Mucosa of rectum (tissue), 2 donors: ENCODE data around the gene MAP2K2.
"Not testable (repeated sequence)": the region's sequence is repeated elsewhere in the genome, so short reads cannot be mapped to it uniquely, and the experiment has no call there.

ENCODE experiments used
- H3K27ac ChIP-seq, 2 donors: one replicate each; pipeline ENCODE4 v1.7.0; 2013; ENCODE audit warnings: inconsistent platforms in 2 of 2, low read depth in 2 of 2, low read length in 2 of 2
- H3K27me3 ChIP-seq, 2 donors: one replicate each; pipeline ENCODE4 v1.7.0; 2013; ENCODE audit warnings: low read length in 2 of 2; ENCODE audit not compliant: control insufficient read depth in 2 of 2, insufficient read depth in 2 of 2
- H3K36me3 ChIP-seq, 2 donors: one replicate each; pipeline ENCODE4 v1.7.0; 2013; ENCODE audit warnings: low read length in 2 of 2; ENCODE audit not compliant: control insufficient read depth in 2 of 2, insufficient read depth in 2 of 2
- H3K4me1 ChIP-seq, 2 donors: one replicate each; pipeline ENCODE4 v1.7.0; 2013; ENCODE audit warnings: low read length in 2 of 2, mild to moderate bottlenecking in 1 of 2; ENCODE audit not compliant: control insufficient read depth in 2 of 2, insufficient read depth in 2 of 2
- H3K4me3 ChIP-seq, 2 donors: one replicate each; pipeline ENCODE4 v1.7.0; 2013; ENCODE audit warnings: low read length in 2 of 2
- H3K9ac ChIP-seq, 2 donors: one replicate each; pipeline ENCODE4 v1.7.0; 2013; ENCODE audit warnings: low read length in 2 of 2, low read depth in 1 of 2, mild to moderate bottlenecking in 1 of 2
- H3K9me3 ChIP-seq, 2 donors: one replicate each; pipeline ENCODE4 v1.7.0; 2013; ENCODE audit warnings: low read length in 2 of 2; ENCODE audit not compliant: control insufficient read depth in 2 of 2
- donor health status: healthy.
- donor health status: Normal muscosa, but diverticular disease.

MAP2K2 gene

DNA sequence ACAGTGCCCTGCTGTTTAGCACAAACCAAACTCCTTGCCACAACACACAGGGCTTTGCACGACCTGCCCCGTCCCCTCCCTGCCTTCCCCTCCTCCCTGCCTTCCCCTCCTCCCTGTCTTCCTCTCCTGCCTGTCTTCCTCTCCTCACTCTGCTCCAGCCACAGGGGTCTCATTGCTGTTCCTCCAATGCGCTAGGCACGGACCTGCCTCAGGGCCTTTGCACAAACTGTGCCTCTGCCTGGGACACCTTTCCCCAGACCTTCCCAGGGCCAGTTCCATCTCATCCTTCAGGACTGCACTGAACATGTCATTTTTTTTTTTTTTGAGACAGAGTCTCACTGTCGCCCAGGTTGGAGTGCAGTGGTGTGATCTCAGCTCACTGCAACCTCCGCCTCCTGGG lies 27.7 kb upstream of the MAP2K2 start:
- Histone ChIP-seq H3K27ac (no peak overlapping the region), H3K9ac (no peak overlapping the region), H3K4me1 (peaks cover 7 to 23% of the 10 kb centered on the region in 2 donors), H3K36me3 (no peaks in the 10 kb centered on the region), H3K27me3 (peaks cover 0 to 2% of the 10 kb centered on the region in 2 donors), H3K9me3 (no peaks in the 10 kb centered on the region), H3K4me3 (no peak overlapping the region)

DNA sequence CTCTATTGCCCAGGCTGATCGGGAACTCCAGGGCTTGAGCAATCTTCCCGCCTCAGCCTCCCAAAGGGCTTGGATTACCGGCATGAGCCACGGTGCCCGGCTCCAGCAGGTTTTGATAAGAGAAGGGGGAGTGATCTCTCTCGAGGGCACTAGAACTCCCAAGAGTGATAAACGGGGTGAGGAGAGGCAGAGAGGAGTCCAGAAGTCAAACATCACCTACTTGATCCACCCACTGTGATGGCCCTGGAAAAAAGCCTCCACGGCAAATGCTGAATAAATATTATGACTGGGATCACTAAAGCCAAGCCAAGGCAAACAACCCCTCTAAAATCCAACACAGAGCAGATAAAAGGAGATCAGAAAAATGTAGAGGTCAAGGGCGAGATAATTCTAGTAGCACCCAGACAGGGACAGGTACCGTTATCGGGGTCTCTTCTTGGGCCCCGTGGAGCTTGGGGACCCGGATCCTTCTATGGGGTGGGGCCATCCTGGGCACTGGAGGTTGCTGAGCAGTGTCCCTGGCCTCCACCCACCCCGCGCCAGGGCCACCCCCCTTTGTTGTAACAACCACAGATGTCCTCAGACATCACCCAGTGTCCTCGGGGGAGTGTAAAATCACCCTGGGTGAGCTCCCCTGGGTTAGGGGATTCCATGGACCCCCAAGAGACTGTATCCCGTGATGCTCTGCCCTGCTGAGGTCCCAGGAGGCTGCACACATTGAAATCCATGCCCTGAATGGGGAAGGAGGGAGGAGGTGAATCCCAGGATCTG lies 25.8 kb upstream of the MAP2K2 start:
- H3K36me3 ChIP-seq, result no peaks in the 10 kb centered on the region
- peaks cover 0 to 2% of the 10 kb centered on the region in 2 donors for H3K27me3 ChIP-seq
- peaks cover 12 to 37% of the 10 kb centered on the region in 2 donors for H3K4me1 ChIP-seq
- no peaks in the 10 kb centered on the region for H3K9me3 ChIP-seq
- peak overlapping the region; percentile 71 to 86 for H3K27ac ChIP-seq
- peak overlapping the region in 1 of 2 donors; percentile 57 for H3K9ac ChIP-seq
- H3K4me3 ChIP-seq, result no peak overlapping the region

DNA sequence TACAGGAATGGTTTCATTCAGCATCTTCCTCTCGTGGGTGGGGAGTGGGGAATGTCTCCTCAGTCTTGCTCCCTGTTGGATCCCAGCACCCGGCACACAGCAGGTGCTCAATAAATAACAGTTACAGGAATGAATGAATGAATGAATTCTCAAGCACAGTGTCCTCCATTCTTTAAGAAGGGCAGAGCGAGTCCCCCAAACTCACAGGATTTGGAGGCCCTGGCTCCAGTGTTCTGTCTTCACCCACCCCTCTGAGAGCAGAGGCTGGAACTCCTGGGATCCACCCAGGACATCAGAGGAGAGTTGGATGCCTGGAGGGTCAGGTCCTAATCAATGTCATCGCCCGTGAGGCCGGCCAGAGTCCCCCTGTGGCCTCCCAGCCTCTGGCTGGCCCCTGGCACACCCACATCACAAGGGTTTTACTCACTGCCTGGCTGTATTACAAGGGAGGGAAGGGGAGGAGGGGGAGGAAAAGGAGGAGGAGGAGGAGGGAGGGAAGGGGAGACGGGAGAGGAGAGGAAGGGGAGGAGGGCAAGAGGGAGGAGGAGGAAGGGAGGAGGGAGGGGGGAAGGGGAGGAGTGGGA lies 20.8 kb upstream of the MAP2K2 start:
- peak overlapping the region; percentile 26 to 39 for H3K4me3 ChIP-seq
- H3K9me3 ChIP-seq, result no peaks in the 10 kb centered on the region
- H3K27ac ChIP-seq, result peak overlapping the region; percentile 94 to 98
- peaks cover 16 to 47% of the 10 kb centered on the region in 2 donors for H3K4me1 ChIP-seq
- H3K27me3 ChIP-seq, result peaks cover 0 to 1% of the 10 kb centered on the region in 2 donors
- peak overlapping the region; percentile 56 to 75 for H3K9ac ChIP-seq
- H3K36me3 ChIP-seq, result no peaks in the 10 kb centered on the region

DNA sequence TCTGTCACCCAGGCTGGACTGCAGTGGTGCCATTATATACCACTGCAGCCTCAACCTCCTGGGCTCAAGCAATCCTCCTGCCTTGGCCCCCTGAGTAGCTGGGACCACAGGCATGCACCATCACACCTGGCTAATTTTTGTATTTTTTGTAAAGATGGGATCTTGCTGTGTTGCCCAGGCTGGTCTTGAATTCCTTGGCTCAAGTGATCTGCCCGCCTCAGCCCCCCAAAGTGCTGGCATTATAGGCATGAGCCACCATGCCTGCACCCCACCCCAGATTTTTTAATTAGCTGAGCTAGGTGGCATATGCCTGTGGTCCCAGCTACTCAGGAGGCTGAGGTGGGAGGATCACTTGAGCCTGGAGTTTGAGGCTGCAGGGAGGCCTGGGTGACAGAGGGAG lies 19.0 kb upstream of the MAP2K2 start:
- H3K9me3 ChIP-seq, H3K27me3 ChIP-seq, H3K4me3 ChIP-seq, H3K36me3 ChIP-seq: not testable (repeated sequence)
- Histone ChIP-seq H3K4me1 (peaks cover 16 to 40% of the 10 kb centered on the region in 2 donors), H3K27ac (peak overlapping the region; percentile 94 to 98), H3K9ac (peak overlapping the region in 1 of 2 donors; percentile 1)

DNA sequence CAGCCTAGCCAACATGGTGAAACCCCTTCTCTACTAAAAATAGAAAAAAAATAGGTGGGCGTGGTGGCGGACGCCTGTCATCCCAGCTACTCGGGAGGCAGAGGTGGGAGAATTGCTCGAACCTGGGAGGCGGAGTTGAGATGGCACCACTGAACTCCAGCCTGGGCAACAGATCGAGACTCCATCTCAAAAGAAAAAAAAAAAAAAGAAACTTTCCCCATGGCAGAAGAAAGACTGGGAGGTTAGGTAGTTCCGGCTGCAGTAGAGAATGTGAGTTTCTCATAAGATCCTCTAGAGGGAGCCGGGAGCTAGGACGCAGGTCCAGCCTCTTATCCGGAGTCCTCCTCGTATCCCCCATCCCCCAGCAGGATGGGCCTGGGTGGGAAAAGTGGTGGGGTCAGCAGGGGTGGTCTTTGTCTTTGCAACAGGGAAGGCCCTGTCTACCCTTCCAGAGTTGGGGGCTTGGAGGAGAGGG lies 16.4 kb upstream of the MAP2K2 start:
- peaks cover 14 to 36% of the 10 kb centered on the region in 2 donors for H3K4me1 ChIP-seq
- H3K27ac ChIP-seq, result peak overlapping the region; percentile 60 to 63
- no peaks in the 10 kb centered on the region for H3K9me3 ChIP-seq
- peak overlapping the region in 1 of 2 donors; percentile 1 for H3K9ac ChIP-seq
- H3K4me3 ChIP-seq, result peak overlapping the region in 1 of 2 donors; percentile 23
- H3K27me3 ChIP-seq, result no peaks in the 10 kb centered on the region
- no peaks in the 10 kb centered on the region for H3K36me3 ChIP-seq

DNA sequence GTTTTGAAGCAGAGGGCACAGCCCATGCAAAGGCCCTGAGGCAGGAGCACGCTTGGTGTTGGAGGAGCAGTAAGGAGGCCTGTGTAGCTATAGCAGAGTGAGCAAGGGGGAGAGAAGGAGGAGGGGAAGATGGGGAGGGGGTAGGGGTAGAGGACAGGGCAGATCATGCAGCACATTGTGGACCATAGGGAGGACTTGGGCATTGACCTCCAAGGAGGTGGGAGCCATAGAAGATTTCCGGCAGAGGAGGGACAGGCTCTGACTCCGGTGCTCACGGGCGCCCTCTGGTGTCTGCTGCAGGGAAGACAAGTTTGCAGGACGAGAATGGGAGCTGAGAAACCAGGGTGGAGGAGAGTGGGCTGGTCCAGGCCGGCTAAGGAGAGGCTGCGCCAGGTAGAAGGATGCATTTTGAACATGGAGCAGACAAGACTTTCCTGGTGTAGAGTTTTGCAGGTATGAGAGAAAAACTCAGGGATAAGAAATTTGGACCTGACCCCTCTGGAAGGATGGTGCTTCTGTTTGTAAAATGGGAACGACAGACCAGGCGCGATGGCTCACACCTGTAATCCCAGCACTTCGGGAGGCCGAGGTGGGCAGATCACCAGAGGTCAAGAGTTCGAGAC lies 15.8 kb upstream of the MAP2K2 start:
- no peaks in the 10 kb centered on the region for H3K36me3 ChIP-seq
- peak overlapping the region in 1 of 2 donors; percentile 1 for H3K9ac ChIP-seq
- H3K27ac ChIP-seq, result peak overlapping the region; percentile 60 to 63
- H3K9me3 ChIP-seq, result no peaks in the 10 kb centered on the region
- no peaks in the 10 kb centered on the region for H3K27me3 ChIP-seq
- H3K4me1 ChIP-seq, result peaks cover 14 to 35% of the 10 kb centered on the region in 2 donors
- no peak overlapping the region for H3K4me3 ChIP-seq

DNA sequence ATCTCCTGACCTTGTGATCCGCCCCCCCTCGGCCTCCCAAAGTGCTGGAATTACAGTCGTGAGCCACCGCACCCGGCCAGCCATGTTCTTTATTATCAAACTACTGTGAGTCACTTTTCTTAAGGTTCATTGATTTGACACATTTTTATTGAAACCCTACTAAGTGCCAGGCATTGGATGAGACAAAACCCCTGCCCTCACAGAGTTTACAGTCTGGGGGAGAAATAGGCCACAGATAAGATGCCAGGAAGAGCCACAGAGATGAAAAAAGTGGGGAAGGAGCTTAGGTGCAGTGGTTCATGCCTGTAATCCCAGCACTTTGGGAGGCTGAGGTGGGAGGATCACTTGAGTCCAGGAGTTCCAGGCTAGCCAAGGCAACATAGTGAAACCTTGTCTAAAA lies 14.5 kb upstream of the MAP2K2 start:
- H3K9ac ChIP-seq, result no peak overlapping the region
- no peaks in the 10 kb centered on the region for H3K36me3 ChIP-seq
- H3K27me3 ChIP-seq, result no peaks in the 10 kb centered on the region
- H3K4me3 ChIP-seq, result no peak overlapping the region
- peaks cover 12 to 28% of the 10 kb centered on the region in 2 donors for H3K4me1 ChIP-seq
- H3K27ac ChIP-seq, result no peak overlapping the region
- H3K9me3 ChIP-seq, result no peaks in the 10 kb centered on the region

DNA sequence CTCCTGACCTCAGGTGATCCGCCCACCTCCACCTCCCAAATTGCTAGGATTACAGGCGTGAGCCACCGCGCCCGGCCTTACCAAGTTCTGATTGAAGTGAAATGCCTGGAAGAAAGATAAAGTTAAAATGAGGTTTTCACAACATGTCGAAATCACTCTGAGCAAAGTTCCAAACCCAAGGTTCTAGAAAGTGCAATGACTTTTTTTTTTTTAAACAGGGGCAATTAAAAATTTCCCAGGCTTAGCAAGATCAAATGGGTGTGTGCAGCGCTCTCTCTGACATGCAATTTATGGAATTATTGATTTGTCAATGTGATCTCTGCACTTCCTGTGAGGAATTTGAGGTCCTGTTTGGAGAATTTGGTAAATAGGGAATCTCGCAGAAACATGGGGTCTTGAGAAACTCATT lies 12.8 kb upstream of the MAP2K2 start:
- Histone ChIP-seq H3K4me3 (no peak overlapping the region), H3K27ac (peak overlapping the region; percentile 48 to 65), H3K9ac (peak overlapping the region in 1 of 2 donors; percentile 10)

DNA sequence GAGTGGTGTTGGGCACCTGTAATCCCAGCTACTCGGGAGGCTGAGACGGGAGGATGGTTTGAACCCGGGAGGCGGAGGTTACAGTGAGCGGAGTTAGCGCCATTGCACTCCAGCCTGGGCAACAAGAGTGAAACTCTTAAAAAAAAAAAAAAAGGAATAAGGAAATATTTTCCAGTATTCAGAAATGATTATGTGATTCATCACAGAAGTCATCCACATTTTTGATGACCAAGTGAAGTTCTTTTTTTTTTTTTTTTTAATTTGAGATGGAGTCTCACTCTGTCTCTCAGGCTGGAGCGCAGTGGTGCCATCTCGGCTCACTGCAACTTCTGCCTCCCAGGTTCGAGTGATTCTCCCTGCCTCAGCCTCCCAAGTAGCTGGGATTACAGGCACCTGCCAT lies 11.5 kb upstream of the MAP2K2 start:
- not testable (repeated sequence) for H3K9me3 ChIP-seq, H3K27me3 ChIP-seq, H3K36me3 ChIP-seq, H3K9ac ChIP-seq, H3K27ac ChIP-seq, H3K4me3 ChIP-seq
- H3K4me1 ChIP-seq, result peaks cover 14 to 27% of the 10 kb centered on the region in 2 donors

More for the DNA sequence above, 12.8 kb upstream of the MAP2K2 start:
- Histone ChIP-seq H3K9me3 (no peaks in the 10 kb centered on the region), H3K4me1 (peaks cover 6 to 18% of the 10 kb centered on the region in 2 donors), H3K27me3 (no peaks in the 10 kb centered on the region), H3K36me3 (no peaks in the 10 kb centered on the region)

DNA sequence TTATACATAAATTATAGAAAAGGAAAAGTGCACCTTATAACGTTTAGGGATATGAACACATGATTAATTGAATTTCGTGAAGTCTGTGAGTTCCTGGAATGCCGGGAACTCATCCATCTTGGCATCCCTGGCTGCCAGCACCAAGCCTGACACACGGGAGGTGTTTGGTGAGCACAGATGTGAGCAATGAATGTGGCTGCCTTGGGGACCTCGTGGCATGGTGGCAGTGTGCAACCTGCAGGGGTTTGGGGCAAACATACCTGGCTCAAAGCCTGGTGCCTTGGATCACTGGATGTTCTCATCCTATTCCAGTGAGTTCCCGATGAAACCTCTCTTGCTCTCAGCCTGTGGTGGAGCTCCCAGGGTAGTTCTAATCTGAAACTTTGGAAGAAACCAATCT lies 10.4 kb upstream of the MAP2K2 start:
- Histone ChIP-seq H3K9me3 (no peaks in the 10 kb centered on the region), H3K4me3 (no peak overlapping the region), H3K36me3 (no peaks in the 10 kb centered on the region), H3K27ac (no peak overlapping the region), H3K27me3 (no peaks in the 10 kb centered on the region), H3K9ac (no peak overlapping the region), H3K4me1 (peaks cover 14 to 21% of the 10 kb centered on the region in 2 donors)
